ENCODE data around the gene CMTM5. TPM values are rescaled to one million over a fixed set of nuclear protein-coding genes. Genes with fewer than 3 reads are reported as not detected.

Gene CMTM5
- total RNA-seq, 1 experiment from 2014 or later, result 0.24 TPM

- H3K4me1 Mint-ChIP-seq, result peaks cover 17% of the 10 kb centered on the region
- ChIA-PET POLR2A (interaction anchor here (0.5 to 2.1 kb wide), 3 partner anchors 19 to 234 kb away, joined by 3 to 7 read pairs (median 3); no protein-coding TSS in a partner anchor), CTCF (interaction anchor here (0.9 to 3.5 kb wide), 12 partner anchors 12 to 279 kb away, joined by 3 to 34 read pairs (median 9); partner anchors contain the start of genes BCL2L2, CMTM5, IL25 and PABPN1)
These were observed 29.2 kb upstream of the CMTM5 start for GRCh38 chr14:23347406-23348296.

GRCh38 chr14:23348297-23348655 is 28.6 kb upstream of the CMTM5 start:
- DNase-seq (ENCODE audit: low spot score) (no peak), ATAC-seq (no peak)
- Mint-ChIP-seq H3K9me3 (no peaks in the 10 kb centered on the region), H3K27ac (no peak overlapping the region), H3K27me3 (ENCODE audit: low read depth) (peaks cover 25% of the 10 kb centered on the region), H3K4me3 (no peak overlapping the region), H3K4me1 (peaks cover 17% of the 10 kb centered on the region), H3K36me3 (peaks cover 10% of the 10 kb centered on the region)
- ChIA-PET CTCF (interaction anchor here (0.6 to 3.5 kb wide), 5 partner anchors 12 to 279 kb away, joined by 3 to 34 read pairs (median 4); partner anchors contain the start of gene IL25), POLR2A (no interaction called here)
- no peak for TF ChIP-seq GTF2I (CRISPR knock-in tag; conservative IDR thresholded peaks at IDR 0.05)
- TF ChIP-seq NR1H2 (CRISPR knock-in tag; IDR thresholded peaks at IDR 0.05), result no peak
- TF ChIP-seq NFE2L1 (CRISPR knock-in tag; IDR thresholded peaks at IDR 0.05), result no peak
- TF ChIP-seq ZNF281 (CRISPR knock-in tag; IDR thresholded peaks at IDR 0.05), result no peak
- no peak for TF ChIP-seq ESRRA (CRISPR knock-in tag; IDR thresholded peaks at IDR 0.05; ENCODE audit: borderline replicate concordance)
- TF ChIP-seq ZNF263 (CRISPR knock-in tag; IDR thresholded peaks at IDR 0.05; ENCODE audit: low read depth), result no peak
- TF ChIP-seq CDX4 (CRISPR knock-in tag; IDR thresholded peaks at IDR 0.05; ENCODE audit: borderline replicate concordance), result no peak
- no peak for TF ChIP-seq ZNF138 (CRISPR knock-in tag; conservative IDR thresholded peaks at IDR 0.05)
- no peak for TF ChIP-seq RORB (CRISPR knock-in tag; IDR thresholded peaks at IDR 0.05)
- TF ChIP-seq FOXP4 (CRISPR knock-in tag; IDR thresholded peaks at IDR 0.05), result no peak
- no peak for TF ChIP-seq ZNF532 (CRISPR knock-in tag; IDR thresholded peaks at IDR 0.05; ENCODE audit: borderline replicate concordance)
- no peak for TF ChIP-seq TEAD1 (CRISPR knock-in tag; IDR thresholded peaks at IDR 0.05)

More at GRCh38 chr14:23347406-23348296, 29.2 kb upstream of the CMTM5 start:
- no peak for DNase-seq (ENCODE audit: low spot score)
- peaks cover 10% of the 10 kb centered on the region for H3K36me3 Mint-ChIP-seq
- no peak overlapping the region for H3K4me3 Mint-ChIP-seq
- peaks cover 22% of the 10 kb centered on the region for H3K27me3 Mint-ChIP-seq (ENCODE audit: low read depth)
- no peak overlapping the region; the same call in 1 of the 2 replicates for H3K27ac Mint-ChIP-seq
- no peak for ATAC-seq
- no peak for TF ChIP-seq ETV6 (CRISPR knock-in tag; IDR thresholded peaks at IDR 0.05)
- TF ChIP-seq AR (CRISPR knock-in tag; IDR thresholded peaks at IDR 0.05), result no peak
- TF ChIP-seq SP1 (CRISPR knock-in tag; conservative IDR thresholded peaks at IDR 0.05), result no peak
- no peak for TF ChIP-seq FOXP1 (CRISPR knock-in tag; IDR thresholded peaks at IDR 0.05; ENCODE audit: borderline replicate concordance)
- no peak for TF ChIP-seq CDX4 (CRISPR knock-in tag; IDR thresholded peaks at IDR 0.05; ENCODE audit: borderline replicate concordance)
- no peak for TF ChIP-seq RORB (CRISPR knock-in tag; IDR thresholded peaks at IDR 0.05)
- no peaks in the 10 kb centered on the region for H3K9me3 Mint-ChIP-seq

Data from WTC11 (cell line).